NCI-H2081 treated with DMSO at 0.1 percent for 48 hours (cell line): Measurements from ENCODE around the gene DBN1.
A peak's percentile ranks its signal among the peaks of the same experiment; 100 is the strongest.

ENCODE experiments used
- DNase-seq: peaks from one replicate; lab custom pipeline; 2025; lab: John Stamatoyannopoulos, UW

The DBN1 gene

GRCh38 chr5:177504086-177505056 lies 30.9 kb upstream of the DBN1 start:
- DNase-seq = no peak

- DNase-seq = no peak
Measured at GRCh38 chr5:177503351-177504085, 30.1 kb upstream of the DBN1 start.

- no peak for DNase-seq
Measured at GRCh38 chr5:177502886-177503285, 29.5 kb upstream of the DBN1 start.

- no peak for DNase-seq
Measured at GRCh38 chr5:177501874-177502678, 28.6 kb upstream of the DBN1 start.

GRCh38 chr5:177500685-177501522 lies 27.5 kb upstream of the DBN1 start:
- peak; percentile 6 for DNase-seq

- DNase-seq = no peak
Measured at GRCh38 chr5:177499842-177500241, 26.4 kb upstream of the DBN1 start.

- DNase-seq = no peak
Measured at GRCh38 chr5:177498013-177498787, 24.8 kb upstream of the DBN1 start.

GRCh38 chr5:177497292-177498012 lies 24.0 kb upstream of the DBN1 start, which contains the start of gene PDLIM7:
Gene PDLIM7, minus strand, starts transcription at chr5:177497604. Its CDS starts 1,092 bp downstream, at chr5:177496512.
- peak; percentile 73 for DNase-seq

- no peak for DNase-seq
Measured at GRCh38 chr5:177496727-177497291, 23.4 kb upstream of the DBN1 start.

GRCh38 chr5:177496070-177496726 lies 22.8 kb upstream of the DBN1 start:
- DNase-seq = no peak

- DNase-seq = no peak
Measured at GRCh38 chr5:177495243-177496060, 22.0 kb upstream of the DBN1 start.

GRCh38 chr5:177494346-177495195 lies 21.1 kb upstream of the DBN1 start:
- DNase-seq = no peak

- no peak for DNase-seq
Measured at GRCh38 chr5:177493795-177494345, 20.4 kb upstream of the DBN1 start.

GRCh38 chr5:177492841-177493240 lies 19.4 kb upstream of the DBN1 start:
- DNase-seq = no peak

- DNase-seq = no peak
Measured at GRCh38 chr5:177491983-177492746, 18.7 kb upstream of the DBN1 start.

GRCh38 chr5:177491429-177491945 lies 18.1 kb upstream of the DBN1 start:
- no peak for DNase-seq
